HG03342 (cell line): ENCODE results near the gene AFF4.
"Not testable (repeated sequence)": the region's sequence is repeated elsewhere in the genome, so short reads cannot be mapped to it uniquely, and the experiment has no call there.

Experiments
- ATAC-seq: cut with Tn5 transposase; IDR thresholded peaks from one replicate; pipeline ENCODE4 v1.9.1; 2021; ENCODE audit warnings: mild to moderate bottlenecking, moderate library complexity; ENCODE audit not compliant: unreplicated experiment

Gene AFF4

GRCh38 chr5:132961123-132961815 lies 2.2 kb downstream of the AFF4 start:
- not testable (repeated sequence) for ATAC-seq

DNA sequence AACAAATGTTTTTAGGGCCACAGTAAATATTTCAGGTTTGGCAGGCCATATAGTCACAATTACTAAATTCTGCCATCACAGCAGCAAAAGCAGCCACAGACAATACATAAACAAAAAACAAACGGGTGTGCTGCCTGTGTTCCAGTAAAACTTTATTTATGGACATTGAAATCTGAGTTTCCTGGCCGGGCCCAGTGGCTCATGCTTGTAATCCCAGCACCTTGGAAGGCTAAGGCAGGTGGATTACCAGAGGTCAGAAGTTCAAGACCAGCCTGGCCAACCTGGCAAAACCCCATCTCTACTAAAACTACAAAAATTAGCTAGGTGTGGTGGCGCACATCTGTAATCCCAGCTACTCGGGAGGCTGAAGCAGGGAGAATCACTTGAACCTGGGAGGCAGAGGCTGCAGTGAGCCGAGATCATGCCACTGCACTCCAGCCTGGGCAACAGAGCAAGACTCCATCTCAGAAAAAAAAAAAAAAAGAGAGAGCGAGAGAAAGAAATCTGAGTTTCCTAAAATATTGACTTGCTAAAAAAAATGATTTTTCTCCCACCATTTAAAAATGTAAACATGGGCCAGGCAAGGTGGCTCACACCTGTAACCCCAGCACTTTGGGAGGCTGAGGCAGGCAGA lies 7.2 kb downstream of the AFF4 start:
- ATAC-seq: not testable (repeated sequence)

DNA sequence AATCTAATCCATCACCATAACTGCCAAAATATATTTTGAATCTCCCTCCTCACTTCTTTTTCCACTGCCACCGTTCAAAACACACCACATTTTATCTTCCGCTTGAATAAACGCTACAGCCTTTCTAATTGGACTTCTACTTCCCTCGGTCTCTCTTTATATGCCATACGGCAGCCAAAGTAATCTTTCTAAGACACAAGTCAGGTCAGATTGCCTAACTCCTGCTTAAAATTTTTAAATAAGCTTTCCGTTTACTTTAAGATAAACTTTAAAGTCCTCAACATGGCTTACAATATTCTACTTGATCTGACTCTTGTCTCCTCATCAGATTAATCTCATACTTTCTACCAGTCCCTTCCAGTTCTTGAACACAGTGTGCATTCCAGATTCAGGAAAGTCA lies 9.7 kb downstream of the AFF4 start:
- ATAC-seq: no peak

DNA sequence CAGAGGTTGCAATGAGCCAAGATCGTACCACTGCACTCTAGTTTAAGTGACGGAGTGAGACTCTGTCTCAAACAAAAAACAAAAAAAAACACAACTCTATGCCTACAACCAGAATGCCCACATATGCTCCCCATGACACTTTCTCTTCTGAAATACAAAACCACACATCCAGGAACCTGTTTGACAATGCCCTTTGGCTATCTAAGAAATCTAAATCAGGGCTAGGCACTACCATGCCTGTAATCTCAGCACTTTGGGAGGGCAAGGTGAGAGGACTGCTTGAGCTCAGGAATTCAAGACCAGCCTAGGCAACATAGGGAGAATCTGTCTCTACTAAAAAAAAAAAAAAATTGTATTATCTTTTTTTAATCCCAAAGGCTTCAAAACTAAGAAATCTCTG lies 10.6 kb downstream of the AFF4 start:
- ATAC-seq: no peak

- no peak for ATAC-seq
Observed at GRCh38 chr5:132951897-132952296, 11.5 kb downstream of the AFF4 start.

DNA sequence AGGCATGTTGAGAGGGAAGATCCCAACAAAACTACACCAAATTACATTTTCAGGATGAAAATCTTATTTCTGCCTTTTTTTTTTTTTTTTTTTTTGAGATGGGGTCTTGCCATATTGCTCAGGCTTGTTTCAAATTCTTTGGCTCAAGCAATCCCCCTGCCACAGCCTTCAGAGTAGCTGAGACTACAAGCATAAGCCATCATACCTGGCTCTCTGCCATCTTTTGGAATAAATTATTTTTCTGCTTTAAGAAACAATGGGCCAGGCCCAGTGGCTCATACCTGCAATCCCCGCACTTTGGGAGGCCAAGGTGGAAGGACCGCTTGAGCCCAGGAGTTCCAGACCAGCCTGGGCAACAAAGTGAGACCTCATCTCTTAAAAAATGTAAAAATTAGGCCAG lies 14.3 kb downstream of the AFF4 start:
- no peak for ATAC-seq

GRCh38 chr5:132947671-132948070 lies 15.8 kb downstream of the AFF4 start:
- ATAC-seq: no peak

- not testable (repeated sequence) for ATAC-seq
Observed at GRCh38 chr5:132945315-132945714, 18.1 kb downstream of the AFF4 start.

DNA sequence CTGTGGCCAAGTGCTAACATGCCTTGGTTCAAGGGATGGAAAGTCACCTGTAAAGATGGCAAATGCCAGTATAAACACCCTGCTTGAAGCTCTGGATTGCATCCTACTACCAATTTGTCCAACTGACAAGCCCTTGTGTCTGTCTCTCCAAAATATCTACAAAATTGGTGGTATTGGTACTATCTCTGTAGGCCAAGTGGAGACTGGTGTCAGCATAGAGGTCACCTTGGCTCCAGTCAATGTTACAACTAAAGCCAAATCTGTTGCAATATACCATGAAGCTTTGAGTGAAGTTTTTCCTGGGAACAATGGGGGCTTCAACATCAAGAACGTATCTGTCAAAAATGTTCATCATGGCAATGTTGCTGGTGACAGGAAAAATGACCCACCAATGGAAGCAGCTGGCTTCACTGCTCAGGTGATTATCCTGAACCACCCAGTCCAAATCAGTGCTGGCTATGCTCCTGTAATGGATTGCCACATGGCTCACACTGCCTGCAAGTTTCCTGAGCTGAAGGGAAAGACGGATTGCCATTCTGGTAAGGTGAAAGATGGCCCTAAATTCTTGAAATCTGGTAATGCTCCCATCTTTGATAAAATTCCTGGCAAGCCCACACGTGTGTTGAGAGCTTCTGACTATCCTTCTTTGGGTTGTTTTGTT lies 19.9 kb downstream of the AFF4 start:
- ATAC-seq: no peak

DNA sequence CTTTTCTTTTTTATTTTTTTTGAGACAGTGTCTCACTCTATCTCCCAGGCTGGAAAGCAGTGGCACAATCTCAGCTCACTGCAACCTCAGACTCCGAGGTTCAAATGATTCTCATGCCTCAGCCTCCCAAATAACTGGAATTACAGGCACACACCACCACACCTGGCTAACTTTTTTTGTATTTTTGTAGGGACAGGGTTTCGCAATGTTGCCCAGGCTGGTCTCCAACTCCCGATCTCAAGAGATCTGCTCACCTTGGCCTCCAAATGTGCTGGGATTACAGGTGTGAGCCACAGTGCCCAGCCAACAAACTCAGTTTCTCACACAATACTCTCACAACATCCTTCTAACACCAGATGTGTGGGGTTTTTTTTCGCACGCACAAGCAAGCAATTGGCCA lies 22.1 kb downstream of the AFF4 start:
- no peak for ATAC-seq

GRCh38 chr5:132928062-132928407 lies 35.4 kb downstream of the AFF4 start:
- no peak for ATAC-seq

DNA sequence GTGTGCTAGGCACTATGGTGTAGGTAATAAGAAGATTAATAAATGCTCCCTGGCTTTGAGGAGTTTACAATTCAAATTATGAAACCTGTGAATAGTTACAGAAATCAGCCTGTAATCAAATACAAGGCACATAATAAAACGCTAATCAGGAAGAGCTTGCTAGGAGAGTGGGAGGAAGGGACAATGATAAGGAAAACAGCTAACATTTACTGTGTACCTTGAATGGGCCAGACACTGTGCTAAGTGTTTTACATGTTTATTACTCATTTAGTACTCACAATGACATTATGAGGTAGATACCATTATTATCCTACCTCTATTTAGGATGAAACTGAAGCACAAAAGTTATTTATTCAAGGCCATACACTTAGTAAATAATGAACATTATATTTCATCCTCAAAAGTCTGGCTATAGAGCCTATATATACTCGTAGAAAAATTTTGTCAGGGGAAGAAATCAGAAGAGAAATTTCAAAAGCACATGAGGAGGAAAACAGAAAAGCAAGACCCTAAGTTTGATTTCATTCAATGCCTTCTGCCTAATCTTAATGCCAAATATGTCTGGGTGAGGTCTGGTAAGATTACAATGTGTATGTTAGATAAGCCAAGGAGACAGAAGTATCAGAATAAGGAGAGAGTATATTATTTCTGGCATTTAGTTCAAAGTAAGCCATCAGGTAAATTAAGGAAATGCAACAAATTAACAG lies 35.9 kb downstream of the AFF4 start:
- no peak for ATAC-seq

DNA sequence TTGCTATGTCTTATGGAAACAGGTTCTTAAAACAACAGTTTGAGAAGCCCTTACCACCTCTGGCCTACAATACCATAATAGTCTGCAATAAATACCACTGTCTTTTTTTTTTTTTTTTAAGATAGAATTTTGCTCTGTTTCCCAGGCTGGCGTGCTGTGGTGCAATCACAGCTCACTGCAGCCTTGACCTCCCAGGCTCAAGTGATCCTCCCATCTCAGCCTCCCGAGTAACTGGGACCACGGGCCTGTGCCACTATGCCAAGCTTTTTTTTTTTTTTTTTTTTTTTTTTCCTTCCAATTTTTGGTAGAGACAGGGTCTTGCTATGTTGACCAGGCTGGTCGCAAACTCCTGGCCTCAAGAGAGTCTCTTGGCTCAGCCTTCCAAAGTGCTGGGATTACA lies 37.0 kb downstream of the AFF4 start:
- no peak for ATAC-seq

GRCh38 chr5:132916086-132916485 lies 47.3 kb downstream of the AFF4 start:
- ATAC-seq: no peak

- ATAC-seq: no peak
Observed at GRCh38 chr5:132915681-132916080, 47.8 kb downstream of the AFF4 start.

DNA sequence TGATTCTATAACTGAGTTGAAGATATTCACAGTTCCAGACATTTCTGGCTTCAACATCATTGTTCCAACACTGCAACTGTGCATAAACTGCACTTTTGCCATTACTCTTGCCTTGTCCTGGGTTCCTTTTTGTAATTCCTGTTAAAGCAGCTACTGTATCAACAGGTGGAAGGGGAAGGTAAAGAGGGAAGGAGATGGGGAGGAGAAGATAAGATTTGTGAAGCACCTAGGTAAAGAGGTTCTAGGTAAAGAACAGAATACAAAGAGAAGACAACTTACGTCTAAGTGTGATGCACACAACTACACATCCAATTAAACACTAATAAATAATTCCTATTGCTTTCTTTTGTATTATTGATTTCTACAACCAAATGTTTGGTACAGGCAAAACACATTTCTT lies 53.7 kb downstream of the AFF4 start:
- no peak for ATAC-seq

GRCh38 chr5:132907161-132907560 lies 56.3 kb downstream of the AFF4 start:
- no peak for ATAC-seq

GRCh38 chr5:132905938-132906337 lies 57.5 kb downstream of the AFF4 start:
- no peak for ATAC-seq

DNA sequence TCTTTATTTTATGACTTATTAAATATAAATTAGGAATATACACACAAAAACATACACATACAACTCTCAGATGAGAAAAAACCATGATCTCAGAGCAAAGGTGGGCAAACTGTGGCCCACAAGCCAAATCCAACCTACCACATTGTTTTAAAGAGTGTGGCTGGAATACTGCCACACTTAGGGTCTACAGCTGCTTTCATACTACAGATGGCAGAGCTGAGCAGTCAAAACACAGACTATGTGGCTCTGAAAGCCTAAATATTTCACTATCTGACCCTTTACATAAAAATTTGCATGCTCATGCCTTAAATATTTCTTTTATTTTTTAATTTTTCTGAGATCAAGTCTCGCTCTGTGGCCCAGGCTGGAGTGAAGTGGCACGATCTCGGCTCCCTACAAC lies 61.7 kb downstream of the AFF4 start:
- ATAC-seq: no peak

- ATAC-seq: no peak
Observed at GRCh38 chr5:132901036-132901435, 62.4 kb downstream of the AFF4 start.

DNA sequence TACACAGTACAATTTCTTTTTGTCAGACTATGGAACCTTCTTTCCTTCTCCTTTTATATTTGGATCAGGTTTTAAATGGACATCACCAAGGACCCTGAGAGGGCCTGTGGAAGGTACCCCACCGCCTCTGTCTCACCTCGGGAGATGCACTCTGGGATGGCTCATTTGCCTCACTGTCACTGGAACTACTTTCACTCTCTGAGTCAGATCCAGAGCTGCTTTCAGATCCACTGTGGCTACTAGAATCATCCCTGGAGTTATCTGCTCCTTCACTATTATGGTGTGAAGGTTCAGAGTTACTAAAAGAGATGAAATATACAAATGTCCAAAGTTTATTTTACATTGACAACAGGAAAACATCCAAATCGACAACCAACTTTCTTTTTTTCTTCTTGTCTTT lies 65.3 kb downstream of the AFF4 start:
- ATAC-seq: no peak

DNA sequence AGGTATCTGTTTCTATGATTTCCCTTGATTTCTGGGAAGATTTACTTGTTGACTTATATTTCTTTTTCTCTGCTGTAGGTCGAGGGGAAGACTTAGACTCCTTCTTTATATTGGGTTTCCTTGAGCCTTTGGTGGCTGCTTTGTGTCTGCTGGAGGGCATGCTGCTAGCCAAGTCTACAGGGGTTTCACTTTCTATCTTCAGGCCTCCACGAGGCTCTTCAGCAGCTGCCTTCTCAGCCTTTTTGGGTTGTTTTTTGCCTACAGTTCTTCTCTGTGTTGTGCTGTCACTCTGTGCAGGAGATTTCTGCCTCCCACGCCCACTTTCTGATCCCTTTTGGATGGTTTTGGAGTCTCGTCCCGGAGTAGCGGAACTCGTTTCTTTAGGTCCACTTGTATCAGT lies 66.7 kb downstream of the AFF4 start:
- ATAC-seq: no peak
